Measurements from ENCODE around the gene NFE2L2.

Gene NFE2L2

DNA sequence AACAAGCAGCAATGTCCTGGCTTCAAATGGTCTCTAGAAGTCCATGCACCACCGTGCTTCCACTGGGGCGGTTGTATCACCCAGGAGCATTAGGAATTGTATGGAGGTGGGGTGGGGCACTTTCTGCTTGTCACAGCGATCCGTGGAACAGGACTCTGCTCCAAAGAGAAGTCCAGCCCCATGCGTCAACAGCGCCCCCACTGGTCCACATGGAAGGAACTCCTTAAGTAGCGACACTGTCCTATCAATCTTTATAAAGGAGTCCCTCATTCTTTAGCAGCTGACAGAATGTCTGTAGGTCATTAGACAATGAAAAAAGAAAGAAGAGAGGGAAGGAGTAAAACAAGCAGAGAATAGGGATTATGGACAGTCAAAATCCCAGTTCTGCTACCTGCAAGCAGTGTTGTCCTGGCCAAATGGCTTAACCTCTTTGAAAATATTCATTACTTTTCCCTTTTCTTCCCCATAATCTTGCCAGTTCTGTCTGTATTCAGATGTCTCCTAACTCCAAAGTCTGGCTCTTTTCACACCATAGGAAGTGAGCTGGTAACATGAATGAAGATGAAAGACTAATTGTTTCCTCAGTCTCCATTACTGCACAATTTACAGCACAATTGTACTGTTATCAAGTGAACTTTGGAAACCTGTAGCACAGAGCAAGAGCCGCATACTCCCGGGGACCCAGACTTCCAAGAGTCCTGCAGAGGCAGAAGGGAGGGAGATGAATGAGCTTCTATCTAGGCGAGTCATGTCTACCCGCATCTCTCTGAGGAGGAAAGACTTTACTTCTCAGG is 9.9 kb downstream of the NFE2L2 start:
- H3K36me3 ChIP-seq (ENCODE audit: low read length), result peaks cover 3% of the 10 kb centered on the region; the same call in 1 of the 2 replicates
- no peak overlapping the region for H3K4me2 ChIP-seq (ENCODE audit: low read depth, low read length, poor library complexity, severe bottlenecking)
- no peaks in the 10 kb centered on the region for H3K27me3 ChIP-seq (ENCODE audit: low read length)
- TF ChIP-seq CTCF (IDR thresholded peaks at IDR 0.05; ENCODE audit: insufficient read depth, low read length, poor library complexity, severe bottlenecking) (peak; percentile 44), EZH2phosphoT487 (conservative IDR thresholded peaks at IDR 0.05; ENCODE audit: low read length) (no peak)
- no peaks in the 10 kb centered on the region for H3K9me2 ChIP-seq (replicated peaks; ENCODE audit: insufficient read depth, low read length)
- H3K4me3 ChIP-seq (ENCODE audit: insufficient read depth, low read length, poor library complexity, severe bottlenecking), result no peak overlapping the region
- no peak overlapping the region for H3K27ac ChIP-seq (ENCODE audit: low read depth, low read length)
- H3K79me2 ChIP-seq (ENCODE audit: insufficient read depth, low read length), result peaks cover 100% of the 10 kb centered on the region
- peaks cover 49% of the 10 kb centered on the region; the same call in 1 of the 2 replicates for H4K20me1 ChIP-seq (ENCODE audit: low read depth, low read length)
- no peak overlapping the region for H2AFZ ChIP-seq (ENCODE audit: low read depth, low read length, severe bottlenecking)
- H3F3A ChIP-seq (ENCODE audit: insufficient read depth), result no peaks in the 10 kb centered on the region
- no peak overlapping the region for H3K9ac ChIP-seq (ENCODE audit: low read length)
- no peaks in the 10 kb centered on the region for H3K9me3 ChIP-seq (ENCODE audit: insufficient read depth, low read length)

- H3K4me2 ChIP-seq (ENCODE audit: low read depth, low read length, poor library complexity, severe bottlenecking), result no peak overlapping the region
- no peaks in the 10 kb centered on the region for H3K27me3 ChIP-seq (ENCODE audit: low read length)
- no peaks in the 10 kb centered on the region for H3K36me3 ChIP-seq (ENCODE audit: low read length)
- no peak overlapping the region for H2AFZ ChIP-seq (ENCODE audit: low read depth, low read length, severe bottlenecking)
- no peak overlapping the region for H3K27ac ChIP-seq (ENCODE audit: low read depth, low read length)
- H3F3A ChIP-seq (ENCODE audit: insufficient read depth), result no peaks in the 10 kb centered on the region
- H3K9ac ChIP-seq (ENCODE audit: low read length), result no peak overlapping the region
- H3K9me3 ChIP-seq (ENCODE audit: insufficient read depth, low read length), result no peaks in the 10 kb centered on the region
- H3K79me2 ChIP-seq (ENCODE audit: insufficient read depth, low read length), result peaks cover 100% of the 10 kb centered on the region
- H3K4me3 ChIP-seq (ENCODE audit: insufficient read depth, low read length, poor library complexity, severe bottlenecking), result no peak overlapping the region
- peaks cover 47% of the 10 kb centered on the region; the same call in 1 of the 2 replicates for H4K20me1 ChIP-seq (ENCODE audit: low read depth, low read length)
- no peaks in the 10 kb centered on the region for H3K9me2 ChIP-seq (replicated peaks; ENCODE audit: insufficient read depth, low read length)
- no peak for TF ChIP-seq CTCF (IDR thresholded peaks at IDR 0.05; ENCODE audit: insufficient read depth, low read length, poor library complexity, severe bottlenecking)
- no peak for TF ChIP-seq EZH2phosphoT487 (conservative IDR thresholded peaks at IDR 0.05; ENCODE audit: low read length)
Observed at GRCh38 chr2:177253704-177254103, 10.8 kb downstream of the NFE2L2 start.

DNA sequence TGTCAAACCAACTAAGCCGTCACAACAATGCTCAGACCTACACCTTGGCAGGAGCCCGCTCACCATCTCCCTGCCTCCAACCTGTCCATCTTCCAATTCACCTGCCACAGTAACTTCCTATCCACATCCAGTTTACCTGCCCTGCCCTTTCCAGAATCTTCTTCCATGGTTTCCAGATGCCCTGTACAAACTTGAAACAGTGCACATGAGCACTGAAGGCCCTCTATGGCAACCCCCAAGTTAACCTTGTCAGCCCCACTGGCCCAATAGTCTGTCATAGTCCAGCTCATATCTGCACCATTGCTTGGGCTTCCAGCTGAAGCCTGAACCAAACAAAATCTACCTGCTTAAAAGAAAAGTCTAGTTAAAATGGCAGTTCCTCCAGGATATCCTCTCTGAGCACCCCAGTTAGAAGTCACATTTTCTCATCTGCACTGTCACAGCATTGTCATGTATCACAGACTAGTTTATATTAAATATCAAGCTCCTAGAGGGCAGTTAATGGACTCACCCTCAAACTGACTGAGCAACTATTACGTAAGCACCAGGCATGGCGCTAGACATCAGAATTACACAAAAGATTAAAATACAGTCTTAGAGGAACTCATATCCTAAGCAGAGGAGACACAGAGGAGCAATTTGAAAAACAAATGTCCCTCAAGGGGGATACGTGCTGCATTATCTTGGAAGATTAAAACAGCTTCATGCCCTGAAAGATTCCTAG is 11.6 kb downstream of the NFE2L2 start:
- Histone ChIP-seq H3K27me3 (ENCODE audit: low read length) (no peaks in the 10 kb centered on the region), H3K9me2 (replicated peaks; ENCODE audit: insufficient read depth, low read length) (no peaks in the 10 kb centered on the region), H3F3A (ENCODE audit: insufficient read depth) (no peaks in the 10 kb centered on the region), H2AFZ (ENCODE audit: low read depth, low read length, severe bottlenecking) (no peak overlapping the region), H3K4me2 (ENCODE audit: low read depth, low read length, poor library complexity, severe bottlenecking) (no peak overlapping the region), H3K9ac (ENCODE audit: low read length) (no peak overlapping the region), H3K36me3 (ENCODE audit: low read length) (no peaks in the 10 kb centered on the region), H3K4me3 (ENCODE audit: insufficient read depth, low read length, poor library complexity, severe bottlenecking) (no peak overlapping the region), H4K20me1 (ENCODE audit: low read depth, low read length) (peaks cover 41% of the 10 kb centered on the region; the same call in 1 of the 2 replicates), H3K79me2 (ENCODE audit: insufficient read depth, low read length) (peaks cover 100% of the 10 kb centered on the region), H3K27ac (ENCODE audit: low read depth, low read length) (no peak overlapping the region), H3K9me3 (ENCODE audit: insufficient read depth, low read length) (no peaks in the 10 kb centered on the region)
- TF ChIP-seq CTCF (IDR thresholded peaks at IDR 0.05; ENCODE audit: insufficient read depth, low read length, poor library complexity, severe bottlenecking), result no peak
- no peak for TF ChIP-seq EZH2phosphoT487 (conservative IDR thresholded peaks at IDR 0.05; ENCODE audit: low read length)

All from SU-DHL-6 (cell line).